ENCODE measurements around the gene FRY. TPM values are rescaled to one million over a fixed set of nuclear protein-coding genes. Genes with fewer than 3 reads are reported as not detected.
A peak's percentile ranks its signal among the peaks of the same experiment; 100 is the strongest.

The FRY gene
- total RNA-seq, 2 donors from 2014 or later = 1.9 to 6.9 TPM

DNA sequence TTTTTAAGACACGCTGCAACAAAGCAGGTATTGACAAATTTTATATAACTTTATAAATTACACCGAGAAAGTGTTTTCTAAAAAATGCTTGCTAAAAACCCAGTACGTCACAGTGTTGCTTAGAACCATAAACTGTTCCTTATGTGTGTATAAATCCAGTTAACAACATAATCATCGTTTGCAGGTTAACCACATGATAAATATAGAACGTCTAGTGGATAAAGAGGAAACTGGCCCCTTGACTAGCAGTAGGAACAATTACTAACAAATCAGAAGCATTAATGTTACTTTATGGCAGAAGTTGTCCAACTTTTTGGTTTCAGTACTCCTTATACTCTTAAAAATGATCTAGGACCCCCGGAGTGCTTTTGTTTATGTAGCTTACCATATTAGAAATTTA is 284.9 kb downstream of the FRY start:
- no peak for DNase-seq (ENCODE audit: low spot score in 2 of 2)
- H3K27ac Mint-ChIP-seq = peak overlapping the region; percentile 87 to 100
- no peak for ATAC-seq
- H3K9me3 Mint-ChIP-seq = no peaks in the 10 kb centered on the region
- peaks cover 14 to 16% of the 10 kb centered on the region in 2 donors for H3K36me3 Mint-ChIP-seq

DNA sequence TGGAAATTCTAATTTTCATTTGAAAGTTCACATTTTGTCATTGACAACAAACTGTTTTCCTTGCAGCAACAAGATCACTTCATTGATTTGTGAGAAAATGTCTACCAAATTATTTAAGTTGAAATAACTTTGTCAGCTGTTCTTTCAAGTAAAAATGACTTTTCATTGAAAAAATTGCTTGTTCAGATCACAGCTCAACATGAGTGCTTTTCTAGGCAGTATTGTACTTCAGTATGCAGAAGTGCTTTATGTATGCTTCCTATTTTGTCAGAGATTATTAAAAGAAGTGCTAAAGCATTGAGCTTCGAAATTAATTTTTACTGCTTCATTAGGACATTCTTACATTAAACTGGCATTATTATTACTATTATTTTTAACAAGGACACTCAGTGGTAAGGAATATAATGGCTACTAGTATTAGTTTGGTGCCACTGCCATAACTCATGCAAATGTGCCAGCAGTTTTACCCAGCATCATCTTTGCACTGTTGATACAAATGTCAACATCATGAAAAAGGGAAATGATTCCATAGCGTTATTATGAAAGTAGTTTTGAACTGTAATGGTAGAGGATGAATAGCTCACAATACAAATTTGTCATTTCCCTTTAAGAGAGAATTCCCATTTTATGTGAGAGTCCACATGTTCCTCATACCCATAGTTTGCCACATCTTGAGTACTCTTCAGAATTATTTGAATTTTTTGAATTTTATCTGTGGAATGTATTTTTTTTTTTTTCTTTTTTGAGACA is 286.3 kb downstream of the FRY start:
- ATAC-seq (no peak), DNase-seq (ENCODE audit: low spot score in 2 of 2) (no peak)
- Mint-ChIP-seq H3K9me3 (no peaks in the 10 kb centered on the region), H3K27ac (no peak overlapping the region), H3K36me3 (peaks cover 14 to 16% of the 10 kb centered on the region in 2 donors)

DNA sequence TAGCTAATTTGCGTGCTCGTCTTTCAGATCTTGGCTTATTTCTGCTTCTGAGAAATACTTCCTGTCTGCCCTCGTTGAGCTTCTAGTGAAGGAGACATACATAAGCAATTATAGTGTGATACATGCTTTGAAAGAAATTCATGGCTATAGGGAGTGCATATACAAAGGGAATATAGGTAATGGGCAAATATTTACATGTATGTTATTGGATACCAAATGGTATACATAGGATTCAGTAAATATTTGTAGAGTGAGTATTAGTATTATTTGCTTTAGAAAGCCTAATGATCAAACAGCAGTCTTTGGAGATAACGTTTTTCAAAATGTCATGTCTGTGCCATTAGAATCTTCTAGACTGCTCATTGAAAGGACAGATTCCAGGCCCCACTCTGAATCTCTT is 289.0 kb downstream of the FRY start:
- Mint-ChIP-seq H3K36me3 (peaks cover 7 to 14% of the 10 kb centered on the region in 2 donors), H3K27ac (no peak overlapping the region)

DNA sequence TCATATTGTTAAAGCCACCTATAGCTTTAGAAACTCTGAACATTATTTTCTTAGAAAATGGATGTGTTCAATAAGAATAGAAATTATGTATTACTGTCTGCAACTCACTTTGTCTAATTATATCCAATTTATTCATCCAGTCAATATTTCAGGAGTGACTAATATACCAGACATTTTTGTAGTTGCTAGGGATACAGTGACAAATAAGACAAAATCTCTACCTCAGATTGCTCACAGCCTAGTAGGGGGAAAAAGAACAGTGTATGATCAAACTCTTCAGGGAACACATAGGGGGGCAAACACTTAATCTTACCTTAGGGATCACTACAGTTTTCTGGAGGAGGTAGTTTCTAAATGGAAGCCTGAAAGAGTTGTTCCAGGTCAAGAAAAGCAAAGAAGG is 292.3 kb downstream of the FRY start:
- peaks cover 4 to 22% of the 10 kb centered on the region in 2 donors for H3K36me3 Mint-ChIP-seq
- ATAC-seq = no peak
- no peaks in the 10 kb centered on the region for H3K9me3 Mint-ChIP-seq
- no peak for DNase-seq (ENCODE audit: low spot score in 2 of 2)
- no peak overlapping the region for H3K27ac Mint-ChIP-seq

More for the DNA sequence above, 289.0 kb downstream of the FRY start:
- ATAC-seq = no peak
- no peaks in the 10 kb centered on the region for H3K9me3 Mint-ChIP-seq
- no peak for DNase-seq (ENCODE audit: low spot score in 2 of 2)

DNA sequence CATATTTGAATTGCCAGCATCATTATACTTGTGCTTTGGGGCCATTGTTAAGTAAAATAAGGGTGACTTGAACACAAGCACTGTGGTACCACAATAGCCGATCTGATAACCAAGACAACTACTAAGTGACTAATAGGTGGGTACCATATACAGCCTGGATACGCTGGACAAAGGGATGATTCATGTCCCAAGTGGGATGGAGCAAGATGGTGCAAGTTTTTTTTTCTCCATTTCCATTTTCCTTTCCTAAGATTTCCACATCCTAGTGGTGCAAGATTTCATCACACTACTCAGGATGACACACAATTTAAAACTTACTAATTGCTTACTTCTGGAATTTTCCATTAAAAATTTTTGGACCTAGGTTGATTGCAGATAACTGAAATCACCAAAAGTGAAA is 298.9 kb downstream of the FRY start:
- peaks cover 34 to 53% of the 10 kb centered on the region in 2 donors for H3K36me3 Mint-ChIP-seq
- ATAC-seq (no peak), DNase-seq (ENCODE audit: low spot score in 2 of 2) (no peak)
- no peak overlapping the region for H3K27ac Mint-ChIP-seq
- peaks cover 0 to 4% of the 10 kb centered on the region in 2 donors for H3K9me3 Mint-ChIP-seq

DNA sequence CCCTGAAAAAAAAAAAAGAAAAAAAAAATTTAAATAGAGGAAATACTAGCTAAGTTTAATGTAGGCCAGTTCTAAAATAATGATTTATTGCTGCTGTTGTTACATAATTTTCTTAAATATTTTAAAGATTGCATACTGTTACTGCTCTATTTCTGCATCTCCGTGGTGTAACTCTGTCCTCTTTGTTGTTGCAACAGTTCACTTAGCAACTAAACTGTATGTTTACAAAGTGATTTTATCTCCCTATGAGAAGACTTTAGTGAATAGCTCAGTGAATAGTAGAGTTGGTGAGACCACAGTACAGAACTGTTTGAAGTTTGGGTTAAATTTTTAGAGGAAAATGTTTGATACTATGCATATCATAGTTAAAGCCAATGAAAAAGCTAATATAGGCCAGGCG is 303.1 kb downstream of the FRY start:
- Mint-ChIP-seq H3K36me3 (peaks cover 47 to 75% of the 10 kb centered on the region in 2 donors), H3K9me3 (peaks cover 0 to 4% of the 10 kb centered on the region in 2 donors), H3K27ac (no peak overlapping the region)
- DNase-seq (ENCODE audit: low spot score in 2 of 2) (no peak), ATAC-seq (no peak)

DNA sequence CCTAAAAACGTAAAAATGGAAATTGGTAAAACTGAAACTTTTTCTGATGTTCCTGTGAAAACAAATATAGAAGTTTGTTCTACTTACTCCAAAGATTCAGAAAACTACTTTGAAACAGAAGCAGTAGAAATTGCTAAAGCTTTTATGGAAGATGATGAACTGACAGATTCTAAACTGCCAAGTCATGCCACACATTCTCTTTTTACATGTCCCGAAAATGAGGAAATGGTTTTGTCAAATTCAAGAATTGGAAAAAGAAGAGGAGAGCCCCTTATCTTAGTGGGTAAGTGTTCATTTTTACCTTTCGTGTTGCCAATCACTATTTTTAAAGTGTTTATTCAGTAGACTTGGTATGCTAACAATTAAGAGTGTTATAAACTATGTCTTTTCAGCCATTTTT is 309.3 kb downstream of the FRY start:
- no peak for DNase-seq (ENCODE audit: low spot score in 2 of 2)
- ATAC-seq = no peak
- Mint-ChIP-seq H3K9me3 (no peaks in the 10 kb centered on the region), H3K36me3 (peaks cover 19 to 33% of the 10 kb centered on the region in 2 donors), H3K27ac (no peak overlapping the region)

DNA sequence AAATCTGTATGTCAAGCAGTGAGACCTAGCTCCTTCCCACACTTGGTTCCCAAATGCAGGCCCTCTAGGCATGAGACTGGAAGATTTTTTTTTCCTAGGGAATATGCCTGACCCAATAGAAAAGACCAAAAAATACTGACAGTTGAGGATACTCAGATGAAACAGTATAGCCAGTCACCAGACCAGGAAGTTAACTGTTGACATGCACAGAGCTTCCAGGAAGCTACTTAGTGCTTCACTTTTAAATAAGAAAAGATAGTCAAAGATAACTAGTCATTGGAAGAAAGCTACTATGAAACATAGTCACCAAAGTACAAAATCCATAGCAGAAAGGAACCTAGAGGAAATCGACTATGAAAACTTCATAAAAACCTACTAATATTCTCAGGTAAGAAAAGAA is 316.1 kb downstream of the FRY start:
- DNase-seq (ENCODE audit: low spot score in 2 of 2) = no peak
- ATAC-seq = no peak
- Mint-ChIP-seq H3K9me3 (no peaks in the 10 kb centered on the region), H3K27ac (no peak overlapping the region), H3K36me3 (peaks cover 23 to 28% of the 10 kb centered on the region in 2 donors)
